Astrocyte (in vitro differentiated cells and primary cell): Measurements from ENCODE around the gene USP6NL. TPM values are rescaled to one million over a fixed set of nuclear protein-coding genes. Genes with fewer than 3 reads are reported as not detected.

ENCODE experiments used
- DNase-seq: peaks from one replicate; pipeline ENCODE4 v3.0.0-alpha.2; 2010; ENCODE audit warnings: low read depth
- FAIRE-seq: peaks from 2 replicates; lab custom pipeline; 2011; peaks lifted over from hg19 to GRCh38; lab: Jason Lieb, UNC
- H2AFZ ChIP-seq: 2 replicates; pipeline ENCODE4 v1.6.0; 2012; ENCODE audit warnings: low read depth, low read length, inconsistent platforms
- H3K27ac ChIP-seq: 2 replicates; pipeline ENCODE4 v1.5.1; 2011; ENCODE audit warnings: low read depth, low read length, inconsistent platforms
- H3K27me3 ChIP-seq: 2 replicates; pipeline ENCODE4 v1.6.0; 2011; ENCODE audit warnings: low read length, inconsistent platforms; ENCODE audit not compliant: insufficient read depth
- H3K36me3 ChIP-seq: 2 replicates; pipeline ENCODE4 v1.5.1; 2011; ENCODE audit warnings: low read length, inconsistent platforms; ENCODE audit not compliant: insufficient read depth
- H3K4me1 ChIP-seq: 2 replicates; pipeline ENCODE4 v1.5.1; 2011; ENCODE audit warnings: low read length, inconsistent platforms; ENCODE audit not compliant: insufficient read depth
- H3K4me2 ChIP-seq: 2 replicates; pipeline ENCODE4 v1.6.0; 2012; ENCODE audit warnings: low read length, inconsistent platforms
- H3K4me3 ChIP-seq: 2 replicates; pipeline ENCODE4 v1.5.1; 2011; ENCODE audit warnings: low read depth, mild to moderate bottlenecking, low read length, inconsistent platforms; ENCODE audit not compliant: insufficient read depth
- H3K79me2 ChIP-seq: 2 replicates; pipeline ENCODE4 v1.6.0; 2012; ENCODE audit warnings: mild to moderate bottlenecking, low read length, inconsistent platforms; ENCODE audit not compliant: insufficient read depth
- H3K9ac ChIP-seq: 2 replicates; pipeline ENCODE4 v1.6.0; 2012; ENCODE audit warnings: mild to moderate bottlenecking, low read length, inconsistent platforms
- H3K9me3 ChIP-seq: 2 replicates; pipeline ENCODE4 v1.5.1; 2012; ENCODE audit warnings: low read depth, mild to moderate bottlenecking, low read length, inconsistent platforms; ENCODE audit not compliant: insufficient read depth
- H4K20me1 ChIP-seq: 2 replicates; pipeline ENCODE4 v1.6.0; 2012; ENCODE audit warnings: low read length, inconsistent platforms; ENCODE audit not compliant: insufficient read depth
- H3K27ac Mint-ChIP-seq: one replicate; pipeline ENCODE4 v1.8.0; 2021; ENCODE audit warnings: mild to moderate bottlenecking, mixed read lengths; ENCODE audit not compliant: unreplicated experiment
- H3K27me3 Mint-ChIP-seq: one replicate; pipeline ENCODE4 v1.8.0; 2021; ENCODE audit warnings: low read depth, mixed read lengths; ENCODE audit not compliant: unreplicated experiment
- H3K36me3 Mint-ChIP-seq: one replicate; pipeline ENCODE4 v1.8.0; 2021; ENCODE audit warnings: low read depth, mixed read lengths; ENCODE audit not compliant: unreplicated experiment
- H3K4me1 Mint-ChIP-seq: one replicate; pipeline ENCODE4 v1.8.0; 2021; ENCODE audit warnings: low read depth, mixed read lengths; ENCODE audit not compliant: unreplicated experiment
- H3K4me3 Mint-ChIP-seq: one replicate; pipeline ENCODE4 v1.8.0; 2021; ENCODE audit warnings: mild to moderate bottlenecking, moderate library complexity, mixed read lengths; ENCODE audit not compliant: unreplicated experiment
- H3K9me3 Mint-ChIP-seq: one replicate; pipeline ENCODE4 v1.8.0; 2021; ENCODE audit warnings: mild to moderate bottlenecking, mixed read lengths; ENCODE audit not compliant: unreplicated experiment
- CTCF ChIP-seq: IDR thresholded peaks from 2 replicates; pipeline ENCODE4 v1.5.1; 2011; ENCODE audit warnings: low read depth, mild to moderate bottlenecking, inconsistent platforms, low read length, moderate library complexity; ENCODE audit not compliant: insufficient read depth
- EZH2 ChIP-seq: IDR thresholded peaks from 2 replicates; pipeline ENCODE4 v1.6.1; 2012; ENCODE audit warnings: mild to moderate bottlenecking, low read length, inconsistent platforms; ENCODE audit not compliant: insufficient read depth
- total RNA-seq: library from RNA; stranded (reverse); gene quantifications from 2 replicates; pipeline ENCODE4 v1.2.1, GENCODE V29; 2021

Gene USP6NL
- total RNA-seq, 1 donor from 2014 or later = 16.6 TPM

GRCh38 chr10:11516431-11516746, 95.1 kb downstream of the USP6NL start:
- H3K27ac ChIP-seq = no peak overlapping the region
- no peak for FAIRE-seq
- H3K4me2 ChIP-seq = no peak overlapping the region

GRCh38 chr10:11515596-11516430, 95.6 kb downstream of the USP6NL start:
- no peak overlapping the region for H3K4me2 ChIP-seq
- Mint-ChIP-seq H3K27ac (no peak overlapping the region), H3K36me3 (peaks cover 2% of the 10 kb centered on the region), H3K27me3 (no peaks in the 10 kb centered on the region), H3K9me3 (no peaks in the 10 kb centered on the region), H3K4me3 (no peak overlapping the region), H3K4me1 (peaks cover 6% of the 10 kb centered on the region)
- no peaks in the 10 kb centered on the region for H3K9me3 ChIP-seq
- H3K4me3 ChIP-seq = no peak overlapping the region
- no peaks in the 10 kb centered on the region for H3K79me2 ChIP-seq
- H2AFZ ChIP-seq = no peak overlapping the region
- no peak overlapping the region for H3K27ac ChIP-seq
- peaks cover 5% of the 10 kb centered on the region for H4K20me1 ChIP-seq
- no peaks in the 10 kb centered on the region for H3K27me3 ChIP-seq
- peak; percentile 21 for DNase-seq
- FAIRE-seq = peak; percentile 97
- H3K9ac ChIP-seq = peak overlapping the region; percentile 4
- TF ChIP-seq CTCF = peak; percentile 92
- TF ChIP-seq EZH2 = no peak
- H3K36me3 ChIP-seq = no peaks in the 10 kb centered on the region
- H3K4me1 ChIP-seq = no peaks in the 10 kb centered on the region

More at GRCh38 chr10:11516431-11516746, 95.1 kb downstream of the USP6NL start:
- H3K36me3 Mint-ChIP-seq = peaks cover 2% of the 10 kb centered on the region
- Histone ChIP-seq H3K4me1 (no peaks in the 10 kb centered on the region), H4K20me1 (peaks cover 5% of the 10 kb centered on the region), H3K79me2 (no peaks in the 10 kb centered on the region), H3K9me3 (no peaks in the 10 kb centered on the region), H3K36me3 (no peaks in the 10 kb centered on the region), H3K27me3 (no peaks in the 10 kb centered on the region), H2AFZ (no peak overlapping the region), H3K9ac (no peak overlapping the region), H3K4me3 (no peak overlapping the region)
- TF ChIP-seq CTCF (no peak), EZH2 (no peak)
- no peak overlapping the region for H3K27ac Mint-ChIP-seq
- no peak for DNase-seq
- no peaks in the 10 kb centered on the region for H3K9me3 Mint-ChIP-seq
- H3K4me1 Mint-ChIP-seq = peaks cover 6% of the 10 kb centered on the region
- H3K4me3 Mint-ChIP-seq = no peak overlapping the region
- H3K27me3 Mint-ChIP-seq = no peaks in the 10 kb centered on the region

GRCh38 chr10:11513727-11514126, 97.7 kb downstream of the USP6NL start:
- Histone ChIP-seq H3K27ac (no peak overlapping the region), H3K4me1 (no peaks in the 10 kb centered on the region), H3K79me2 (no peaks in the 10 kb centered on the region), H3K27me3 (no peaks in the 10 kb centered on the region), H3K36me3 (no peaks in the 10 kb centered on the region), H3K4me2 (no peak overlapping the region), H3K9ac (no peak overlapping the region), H3K4me3 (no peak overlapping the region), H2AFZ (no peak overlapping the region), H4K20me1 (peaks cover 5% of the 10 kb centered on the region), H3K9me3 (no peaks in the 10 kb centered on the region)
- no peak for DNase-seq
- peaks cover 2% of the 10 kb centered on the region for H3K36me3 Mint-ChIP-seq
- no peak for FAIRE-seq
- no peak overlapping the region for H3K27ac Mint-ChIP-seq
- H3K4me3 Mint-ChIP-seq = no peak overlapping the region
- H3K27me3 Mint-ChIP-seq = no peaks in the 10 kb centered on the region
- peaks cover 6% of the 10 kb centered on the region for H3K4me1 Mint-ChIP-seq
- no peaks in the 10 kb centered on the region for H3K9me3 Mint-ChIP-seq
- TF ChIP-seq CTCF (no peak), EZH2 (no peak)
